H1 (cell line): ENCODE measurements around the gene AMY1B. TPM values are rescaled to one million over a fixed set of nuclear protein-coding genes. Genes with fewer than 3 reads are reported as not detected.
"Not testable (repeated sequence)": the region's sequence is repeated elsewhere in the genome, so short reads cannot be mapped to it uniquely, and the experiment has no call there.

Source experiments
- CTCF ChIA-PET: fragments of 300-600 bp; sonication (Branson Sonifier 250); formaldehyde crosslinking; loops from one replicate; lab custom pipeline; 2021; ENCODE audit not compliant: partially characterized antibody; lab: Charles Lee
- POLR2A ChIA-PET: fragments of 300-600 bp; sonication (Branson Sonifier 250); formaldehyde crosslinking; loops from one replicate; lab custom pipeline; 2021; ENCODE audit warnings: inconsistent platforms; ENCODE audit not compliant: partially characterized antibody; lab: Charles Lee
- DNase-seq, 2 experiments: peaks; one replicate each; pipeline versions ENCODE4 v3.0.0 to v3.0.0-alpha.2; 2010 to 2022; ENCODE audit warnings: low spot score in 2 of 2, low read depth in 1 of 2, mixed read lengths in 1 of 2
- FAIRE-seq: peaks from 2 replicates; lab custom pipeline; 2011; peaks lifted over from hg19 to GRCh38; lab: Jason Lieb, UNC
- H2AFZ ChIP-seq: 2 replicates; pipeline ENCODE4 v1.8.1; 2012; ENCODE audit warnings: low read length, inconsistent platforms
- H2AK5ac ChIP-seq: 2 replicates; pipeline ENCODE4 v1.6.1; 2013; ENCODE audit warnings: low read depth, low read length
- H2BK120ac ChIP-seq: replicated peaks from 2 replicates; pipeline ENCODE3; 2013; ENCODE audit warnings: low read depth, low read length, inconsistent platforms
- H2BK12ac ChIP-seq: 2 replicates; pipeline ENCODE4 v1.6.1; 2013; ENCODE audit warnings: low read depth, low read length
- H2BK15ac ChIP-seq: 2 replicates; pipeline ENCODE4 v1.6.1; 2013; ENCODE audit warnings: low read length
- H2BK20ac ChIP-seq: 2 replicates; pipeline ENCODE4 v1.6.1; 2013; ENCODE audit warnings: low read length
- H2BK5ac ChIP-seq: 2 replicates; pipeline ENCODE4 v1.6.1; 2013; ENCODE audit warnings: low read depth, low read length
- H3K14ac ChIP-seq: 2 replicates; pipeline ENCODE4 v1.6.1; 2013; ENCODE audit warnings: inconsistent platforms; ENCODE audit not compliant: insufficient read length
- H3K18ac ChIP-seq: 2 replicates; pipeline ENCODE4 v1.6.1; 2013; ENCODE audit warnings: low read length; ENCODE audit errors: extremely low read depth
- H3K23ac ChIP-seq: 2 replicates; pipeline ENCODE4 v1.6.1; 2013; ENCODE audit warnings: inconsistent platforms; ENCODE audit not compliant: insufficient read length
- H3K23me2 ChIP-seq: 2 replicates; pipeline ENCODE4 v1.6.1; 2013; ENCODE audit warnings: low read depth, low read length
- H3K27ac ChIP-seq: 2 replicates; pipeline ENCODE4 v1.6.1; 2011; ENCODE audit warnings: low read depth, low read length, inconsistent platforms
- H3K27me3 ChIP-seq, 4 experiments: replicated peaks in 1 of 4; 1 replicate in 1 of 4; 2 replicates in 3 of 4; pipeline versions ENCODE4 v1.6.1 to v1.8.1; 2011 to 2013; ENCODE audit warnings: low read length in 3 of 4, mild to moderate bottlenecking in 3 of 4, inconsistent platforms in 2 of 4, mixed read lengths in 2 of 4, moderate library complexity in 1 of 4; ENCODE audit not compliant: control insufficient read depth in 3 of 4, insufficient read depth in 3 of 4; ENCODE audit errors: extremely low read depth in 1 of 4
- H3K36me3 ChIP-seq, 4 experiments: 2 replicates each; pipeline versions ENCODE4 v1.6.1 to v1.8.1; 2011 to 2013; ENCODE audit warnings: mild to moderate bottlenecking in 4 of 4, low read length in 3 of 4, moderate library complexity in 2 of 4, control low read depth in 1 of 4, inconsistent platforms in 1 of 4; ENCODE audit not compliant: insufficient read depth in 4 of 4, control insufficient read depth in 2 of 4
- H3K4ac ChIP-seq: replicated peaks from 2 replicates; pipeline ENCODE3; 2013; ENCODE audit warnings: low read length, low read depth, mixed read lengths, inconsistent platforms; ENCODE audit not compliant: insufficient read length
- H3K4me1 ChIP-seq, 4 experiments: replicated peaks in 1 of 4; 1 replicate in 1 of 4; 2 replicates in 3 of 4; pipeline versions ENCODE4 v1.6.1 to v1.8.1; 2011 to 2013; ENCODE audit warnings: low read length in 3 of 4, inconsistent platforms in 2 of 4, mixed read lengths in 1 of 4; ENCODE audit not compliant: insufficient read depth in 4 of 4, control insufficient read depth in 3 of 4
- H3K4me2 ChIP-seq, 2 experiments: 2 replicates each; pipeline versions ENCODE4 v1.6.1 to v1.8.1; 2011 to 2013; ENCODE audit warnings: low read depth in 2 of 2, low read length in 2 of 2, control low read depth in 1 of 2, inconsistent platforms in 1 of 2, mild to moderate bottlenecking in 1 of 2; ENCODE audit not compliant: insufficient read depth in 1 of 2
- H3K4me3 ChIP-seq, 4 experiments: fragments of 200-600, 300-600 bp in 1 of 4; sonication (generic), shearing (Covaris generic), sonication (Bioruptor Twin) in 1 of 4; 2 replicates each; pipeline versions ENCODE4 v1.5.1 to v1.8.1; 2011 to 2016; ENCODE audit warnings: low read length in 4 of 4, low read depth in 3 of 4, control low read depth in 2 of 4, inconsistent platforms in 2 of 4, mild to moderate bottlenecking in 2 of 4, mixed read lengths in 1 of 4, moderate library complexity in 1 of 4; ENCODE audit not compliant: insufficient read depth in 2 of 4; ENCODE audit errors: extremely low read depth in 1 of 4
- H3K56ac ChIP-seq: replicated peaks from 2 replicates; pipeline ENCODE3; 2013; ENCODE audit warnings: low read depth, mild to moderate bottlenecking, mixed read lengths, low read length, inconsistent platforms; ENCODE audit not compliant: insufficient read length
- H3K79me1 ChIP-seq: 2 replicates; pipeline ENCODE4 v1.6.1; 2013; ENCODE audit warnings: low read depth, low read length, control low read depth
- H3K79me2 ChIP-seq, 2 experiments: 2 replicates each; pipeline versions ENCODE4 v1.6.1 to v1.8.1; 2012 to 2013; ENCODE audit warnings: low read length in 2 of 2, mild to moderate bottlenecking in 2 of 2, inconsistent platforms in 1 of 2; ENCODE audit not compliant: insufficient read depth in 2 of 2, control insufficient read depth in 1 of 2
- H3K9ac ChIP-seq, 4 experiments: replicated peaks in 1 of 4; 1 replicate in 1 of 4; 2 replicates in 3 of 4; pipeline versions ENCODE4 v1.6.1 to v1.8.1; 2011 to 2013; ENCODE audit warnings: low read depth in 3 of 4, low read length in 3 of 4, control low read depth in 2 of 4, mild to moderate bottlenecking in 2 of 4, moderate library complexity in 2 of 4, inconsistent platforms in 1 of 4; ENCODE audit errors: extremely low read depth in 1 of 4
- H3K9me3 ChIP-seq, 2 experiments: 2 replicates each; pipeline versions ENCODE4 v1.6.1 to v1.8.1; 2012 to 2013; ENCODE audit warnings: mild to moderate bottlenecking in 2 of 2, moderate library complexity in 2 of 2, control low read depth in 1 of 2, inconsistent platforms in 1 of 2, low read depth in 1 of 2, low read length in 1 of 2, mixed read lengths in 1 of 2; ENCODE audit not compliant: insufficient read depth in 2 of 2
- H4K20me1 ChIP-seq, 2 experiments: replicated peaks in 1 of 2; 2 replicates each; pipeline versions ENCODE3 to v1.8.1; 2011 to 2013; ENCODE audit warnings: inconsistent platforms in 2 of 2, low read length in 2 of 2, mild to moderate bottlenecking in 1 of 2; ENCODE audit not compliant: insufficient read depth in 2 of 2, control insufficient read depth in 1 of 2
- H4K5ac ChIP-seq: 2 replicates; pipeline ENCODE4 v1.6.1; 2013; ENCODE audit warnings: low read length, low read depth, mixed read lengths, inconsistent platforms; ENCODE audit not compliant: insufficient read length
- H4K8ac ChIP-seq: 2 replicates; pipeline ENCODE4 v1.8.0; 2013; ENCODE audit warnings: mild to moderate bottlenecking, moderate library complexity, low read length, inconsistent platforms; ENCODE audit not compliant: insufficient read depth; ENCODE audit errors: extremely low read depth
- H4K91ac ChIP-seq: replicated peaks from 2 replicates; pipeline ENCODE3; 2013; ENCODE audit warnings: low read length, mixed read lengths, inconsistent platforms; ENCODE audit not compliant: insufficient read length
- WGBS, 2 experiments: shearing (Covaris generic) in 1 of 2; methylation state at CpG; one replicate each; pipeline versions ENCODE4 v1.1.6 to v1.1.7; 2013 to 2015; ENCODE audit warnings: low lambda C conversion rate in 2 of 2, mixed read lengths in 2 of 2, inconsistent platforms in 1 of 2, low coverage in 1 of 2, missing lambda C conversion rate in 1 of 2; ENCODE audit not compliant: insufficient replicate concordance in 2 of 2, insufficient coverage in 1 of 2, insufficient read length in 1 of 2; ENCODE audit errors: extremely low coverage in 1 of 2, missing lambda C conversion rate in 1 of 2; 5-methylcytosine and 5-hydroxymethylcytosine counted together
- polyA plus RNA-seq, 7 experiments: library from polyadenylated mRNA; depleted of rRNA in 3 of 7; stranded (reverse) in 5 of 7; unstranded in 2 of 7; fragments of >200 nt in 5 of 7; fragments of 200-250 nt in 2 of 7; gene quantifications; 1 replicate in 5 of 7; 2 replicates in 1 of 7; 4 replicates in 1 of 7; pipeline versions ENCODE4 v1.2.1 to v1.2.3, GENCODE V29; 2011 to 2013; ENCODE audit warnings: missing spikeins in 2 of 7, mixed read lengths in 2 of 7
- total RNA-seq: library from RNA; stranded (reverse); fragmentation: NEBNext Ultra II Directional; extraction: Animal tissue kit (Norgen Biotek cat#: 25700); gene quantifications from 2 replicates; pipeline ENCODE4 v1.2.1, GENCODE V29; 2021

The AMY1B gene
- total and polyA plus RNA-seq, 2 of the 8 experiments (the other 6 are each of a cell fraction or from before 2014, with no cell fraction given): not detected

- WGBS, 2 experiments: no CpG with 5 or more reads among the region's 6 CpGs
- H4K8ac ChIP-seq, H3K36me3 ChIP-seq, H3K4me3 ChIP-seq, H4K5ac ChIP-seq, H3K4me2 ChIP-seq, H3K9me3 ChIP-seq, H4K91ac ChIP-seq, H3K23me2 ChIP-seq, H3K27me3 ChIP-seq, H3K56ac ChIP-seq, H3K79me2 ChIP-seq, POLR2A ChIA-PET, FAIRE-seq, H3K18ac ChIP-seq, H2BK15ac ChIP-seq, H3K14ac ChIP-seq, H4K20me1 ChIP-seq, H2BK120ac ChIP-seq, H3K4me1 ChIP-seq, H3K23ac ChIP-seq, H3K4ac ChIP-seq, H3K27ac ChIP-seq, CTCF ChIA-PET, H2BK20ac ChIP-seq, H3K79me1 ChIP-seq, DNase-seq, H2BK5ac ChIP-seq, H2AK5ac ChIP-seq, H2AFZ ChIP-seq, H2BK12ac ChIP-seq, H3K9ac ChIP-seq: not testable (repeated sequence)
These were observed 41.9 kb downstream of the AMY1B start for GRCh38 chr1:103654133-103654532.

GRCh38 chr1:103650889-103651288, 45.1 kb downstream of the AMY1B start:
- H3K79me2 ChIP-seq, FAIRE-seq, H3K9ac ChIP-seq, H4K91ac ChIP-seq, H3K27me3 ChIP-seq, H3K4me2 ChIP-seq, H2AFZ ChIP-seq, H2BK5ac ChIP-seq, H3K79me1 ChIP-seq, H3K36me3 ChIP-seq, H2AK5ac ChIP-seq, H4K20me1 ChIP-seq, H3K4me3 ChIP-seq, H4K5ac ChIP-seq, H3K23ac ChIP-seq, H2BK12ac ChIP-seq, H3K4me1 ChIP-seq, H3K14ac ChIP-seq, H3K27ac ChIP-seq, H3K4ac ChIP-seq, H4K8ac ChIP-seq, H2BK20ac ChIP-seq, DNase-seq, H2BK120ac ChIP-seq, H2BK15ac ChIP-seq, POLR2A ChIA-PET, H3K23me2 ChIP-seq, H3K9me3 ChIP-seq, CTCF ChIA-PET, H3K56ac ChIP-seq, H3K18ac ChIP-seq: not testable (repeated sequence)
- WGBS, 2 experiments: no CpG with 5 or more reads among the region's 4 CpGs
